ENCODE results near the gene DCUN1D3.
"Not testable (repeated sequence)": the region's sequence is repeated elsewhere in the genome, so short reads cannot be mapped to it uniquely, and the experiment has no call there.

Gene DCUN1D3

DNA sequence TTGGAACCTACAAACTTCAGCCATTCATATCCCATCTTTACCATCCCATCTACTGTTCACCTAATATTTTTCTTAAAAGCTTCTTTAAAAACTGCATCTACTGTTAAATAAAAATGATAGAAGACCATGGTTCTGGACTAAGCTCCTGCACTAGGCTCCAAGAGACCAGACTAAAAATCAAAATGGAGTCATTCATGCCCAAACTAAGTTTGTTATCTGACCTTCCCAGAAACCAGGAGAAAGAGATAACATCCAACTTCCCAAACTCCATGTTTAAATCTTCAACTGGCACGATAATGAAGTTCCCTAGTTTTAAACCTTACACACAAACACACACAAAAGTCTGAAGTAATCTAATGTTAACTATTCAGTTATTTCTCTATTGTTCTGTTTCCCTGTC, 13.8 kb downstream of the DCUN1D3 start:
- DNase-seq = no peak

- no peak for DNase-seq
These were observed 16.0 kb downstream of the DCUN1D3 start for GRCh38 chr16:20884240-20884556.

DNA sequence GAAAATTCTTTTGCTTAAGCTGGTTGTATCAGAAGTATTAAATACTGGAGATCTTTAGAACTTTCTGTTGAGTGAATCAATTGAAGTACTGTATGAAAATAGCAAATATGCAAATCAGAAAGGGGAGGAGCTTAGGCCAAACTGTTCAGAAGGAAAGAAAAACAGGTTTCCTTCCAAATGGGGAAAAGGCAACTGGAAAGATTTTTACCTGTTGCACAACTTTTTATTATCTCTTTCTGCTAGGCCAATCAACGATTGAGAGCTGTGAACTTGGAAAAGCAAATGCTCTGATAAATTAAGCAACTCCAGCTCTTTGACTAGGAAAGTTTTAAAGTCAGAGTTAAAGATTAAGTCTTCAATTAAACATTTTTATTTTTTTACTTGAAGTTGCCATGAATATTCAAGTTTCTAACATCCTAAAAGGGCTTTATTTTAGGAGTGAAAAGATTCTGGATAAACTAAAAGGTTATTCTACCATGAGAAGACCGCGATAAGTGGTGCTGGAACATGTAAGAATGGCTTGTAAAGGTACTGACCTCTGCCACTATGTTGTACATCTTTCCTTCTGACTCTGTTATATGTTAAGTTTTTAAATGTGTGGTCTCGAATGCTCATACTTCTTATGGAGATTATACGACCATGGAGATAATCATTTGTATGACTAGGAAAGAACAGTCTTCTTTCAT, 16.5 kb downstream of the DCUN1D3 start:
- DNase-seq = no peak

- no peak for DNase-seq
These were observed 18.7 kb downstream of the DCUN1D3 start for GRCh38 chr16:20881503-20881878.

- DNase-seq = no peak
These were observed 19.2 kb downstream of the DCUN1D3 start for GRCh38 chr16:20880867-20881502.

DNA sequence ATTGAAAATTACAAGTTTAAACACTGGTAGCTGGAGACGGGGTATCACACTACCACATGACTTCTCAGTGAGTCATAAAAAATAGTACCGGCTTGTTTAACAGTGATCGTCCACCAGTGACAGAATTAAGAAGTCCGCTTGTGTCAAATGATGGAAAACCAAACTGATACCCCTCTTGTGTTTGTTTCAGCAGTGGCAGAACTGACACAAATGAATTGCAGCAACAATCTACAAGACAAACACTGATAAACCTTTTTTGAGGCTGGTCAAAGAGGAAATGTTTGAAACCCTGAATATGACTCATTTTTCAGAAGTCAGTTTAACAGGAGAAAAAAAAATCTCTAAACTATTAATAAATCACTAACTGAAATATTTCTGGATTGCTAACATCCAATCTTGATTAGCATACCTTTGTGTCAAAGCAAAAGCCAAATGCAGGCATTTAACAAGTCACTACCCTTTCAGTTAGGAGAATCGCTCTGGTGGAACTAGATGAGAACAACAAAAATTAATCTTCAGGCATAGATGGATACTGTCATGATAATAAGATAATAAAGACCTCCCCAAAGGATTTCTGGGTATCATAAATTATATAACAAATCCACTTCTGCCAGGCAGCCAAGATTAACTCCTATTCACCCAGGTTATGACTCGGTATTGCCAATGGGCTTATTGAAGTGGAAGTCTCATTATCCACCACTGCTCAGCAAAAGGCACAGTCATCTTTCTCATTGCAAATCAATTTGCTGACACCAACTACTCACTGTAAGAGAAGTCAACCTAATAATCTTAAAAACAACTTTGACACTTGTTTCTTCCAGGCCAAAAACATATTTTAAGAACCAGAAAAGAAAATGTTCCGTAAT, 20.8 kb downstream of the DCUN1D3 start:
- DNase-seq = no peak

DNA sequence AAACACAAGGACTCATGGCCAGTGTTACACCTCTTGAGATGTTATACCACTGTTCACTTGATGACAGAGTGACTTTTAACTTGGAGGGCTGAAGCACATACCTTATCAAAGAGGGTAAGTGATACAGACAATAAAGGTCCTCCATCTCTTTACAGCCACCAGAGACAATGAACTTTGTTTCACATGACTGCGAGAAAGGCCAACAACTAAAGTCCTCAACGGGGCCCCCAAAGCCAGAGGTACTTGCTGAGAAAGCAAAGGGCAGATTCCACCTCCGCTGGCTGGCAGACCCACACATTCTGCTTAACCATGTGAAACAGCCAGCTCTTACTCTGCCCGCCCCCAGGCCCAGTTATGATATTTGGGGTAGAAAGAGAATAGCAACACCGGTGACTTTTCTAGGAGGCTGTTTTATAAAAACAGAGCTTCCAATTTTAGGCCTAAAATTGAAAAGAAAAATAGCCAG, 21.4 kb downstream of the DCUN1D3 start:
- DNase-seq = no peak

GRCh38 chr16:20875355-20875650, 24.9 kb downstream of the DCUN1D3 start:
- DNase-seq = no peak

DNA sequence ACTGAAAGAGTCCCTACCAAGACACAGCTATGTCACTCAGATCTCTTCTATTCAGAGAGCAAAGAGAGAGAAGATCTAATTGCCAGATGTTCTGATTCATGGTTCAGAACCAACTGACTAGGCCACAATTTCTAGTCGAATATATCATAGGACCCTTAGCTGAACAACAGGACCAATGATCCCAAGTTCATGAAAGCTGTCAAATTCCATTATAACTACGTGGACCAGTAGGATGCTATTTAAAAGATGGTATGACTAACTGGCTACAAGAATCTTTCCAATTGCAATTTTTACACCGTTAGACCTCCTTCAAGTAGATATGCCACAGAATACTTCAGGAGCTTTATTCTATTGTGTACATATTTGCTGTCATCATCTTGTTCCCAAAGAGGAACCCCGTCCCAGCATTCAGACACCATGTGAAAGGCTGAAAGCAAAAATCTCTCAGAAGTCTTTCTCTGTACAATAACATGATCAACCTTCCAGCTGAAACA, 26.0 kb downstream of the DCUN1D3 start:
- DNase-seq = no peak

- no peak for DNase-seq
These were observed 26.8 kb downstream of the DCUN1D3 start for GRCh38 chr16:20873331-20873730.

DNA sequence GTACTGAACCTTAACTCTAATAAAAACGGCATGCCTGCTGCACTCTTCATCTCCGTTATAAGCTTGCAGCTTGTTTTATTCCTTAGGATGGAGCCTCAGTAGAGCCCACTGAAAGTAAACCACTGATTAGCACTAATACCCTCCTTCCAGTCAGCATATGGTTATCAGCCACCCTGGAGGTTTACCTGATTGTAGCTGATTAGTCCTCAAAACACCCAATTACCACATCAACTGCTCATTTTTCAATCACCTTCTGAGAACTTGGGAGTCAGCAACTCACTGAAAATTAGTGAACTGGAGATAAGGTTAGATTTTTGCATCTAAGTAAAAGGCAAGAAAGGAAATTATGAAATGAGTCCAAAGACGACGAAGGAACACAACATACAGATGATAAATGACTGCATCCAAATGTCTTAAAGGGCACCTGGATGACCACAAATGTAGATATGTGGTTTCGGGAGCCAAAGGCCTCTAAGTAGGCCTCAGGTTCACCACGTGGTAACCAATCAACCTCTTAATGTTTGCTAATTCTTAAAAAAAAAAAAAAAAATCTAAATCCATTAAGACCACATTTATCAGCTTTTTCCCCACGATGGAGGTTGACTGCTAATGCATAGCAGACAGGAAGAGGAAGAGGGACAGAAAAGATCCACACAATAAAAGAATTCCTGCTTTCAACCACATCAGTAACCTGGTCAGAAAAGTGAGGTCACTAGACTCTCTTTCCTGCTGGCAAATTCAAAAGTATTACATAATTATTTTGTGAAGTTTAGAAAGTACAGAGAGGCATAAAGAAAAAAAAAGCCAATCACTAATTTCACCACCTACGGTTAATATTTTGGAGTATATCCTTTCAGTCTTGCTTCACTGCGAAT, 28.0 kb downstream of the DCUN1D3 start:
- no peak for DNase-seq

- DNase-seq = no peak
These were observed 28.9 kb downstream of the DCUN1D3 start for GRCh38 chr16:20871258-20871657.

GRCh38 chr16:20870122-20870820, 29.9 kb downstream of the DCUN1D3 start:
- no peak for DNase-seq

DNA sequence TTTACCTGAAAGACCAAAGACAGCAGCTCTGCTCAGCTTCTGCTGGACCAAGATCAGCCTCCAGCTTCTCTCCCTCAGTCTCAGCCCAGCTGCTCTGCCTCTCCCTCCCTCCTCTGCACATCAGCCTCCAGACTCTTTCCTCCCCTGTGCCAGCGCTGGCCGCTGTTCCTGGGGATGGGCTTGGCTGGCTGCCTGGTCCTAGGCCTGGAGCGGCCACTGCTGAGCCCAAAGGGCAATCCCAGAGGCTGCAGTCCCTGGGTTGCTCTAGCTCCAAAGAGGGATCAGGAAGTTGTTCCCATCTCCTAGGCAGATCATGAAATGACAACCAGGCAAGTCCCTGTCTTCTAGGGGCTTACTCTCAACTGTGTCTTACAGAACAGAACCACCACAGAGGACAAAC, 31.3 kb downstream of the DCUN1D3 start:
- peak in 1 of 2 experiments; percentile 31 for DNase-seq

DNA sequence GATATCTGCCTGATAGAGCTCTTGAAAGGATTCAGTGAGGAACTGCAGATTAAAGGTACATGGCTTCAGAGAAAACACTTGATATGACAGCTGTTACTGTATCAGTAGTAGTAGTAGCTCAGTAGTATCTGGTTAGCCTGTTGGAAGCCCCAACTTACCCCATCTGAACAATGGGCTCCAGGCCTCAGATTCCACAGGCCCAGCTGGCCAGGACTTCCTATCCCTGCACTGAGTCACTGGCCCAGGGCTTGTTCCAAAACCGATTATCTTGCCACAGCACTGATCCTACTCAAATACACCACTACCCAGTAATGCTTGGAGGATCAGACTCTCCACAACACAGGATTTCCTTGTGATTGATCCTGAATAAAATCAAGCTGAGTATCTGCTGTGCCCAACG, 32.6 kb downstream of the DCUN1D3 start:
- no peak for DNase-seq

DNA sequence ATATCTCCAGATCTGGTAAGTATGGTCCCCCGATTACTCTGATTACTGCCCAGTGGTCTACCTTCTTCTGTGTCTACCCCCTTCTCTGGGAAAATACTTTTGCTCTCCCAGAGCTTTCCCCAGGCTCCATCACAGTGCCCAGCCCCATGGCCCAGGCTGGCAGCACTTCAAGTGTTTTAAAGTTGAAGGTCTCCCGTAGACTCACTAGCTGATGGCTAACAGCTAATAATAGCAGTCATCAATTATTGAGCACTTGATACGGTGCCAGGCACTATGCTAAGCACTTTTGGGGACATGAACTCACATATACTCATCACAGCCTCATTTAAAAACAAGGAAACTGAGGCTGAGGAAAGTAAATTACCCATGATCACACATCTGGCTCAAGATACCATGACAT, 33.4 kb downstream of the DCUN1D3 start:
- DNase-seq = no peak

GRCh38 chr16:20866145-20866772, 33.9 kb downstream of the DCUN1D3 start:
- DNase-seq = no peak

GRCh38 chr16:20865420-20866131, 34.6 kb downstream of the DCUN1D3 start:
- no peak for DNase-seq

GRCh38 chr16:20864376-20864775, 35.8 kb downstream of the DCUN1D3 start:
- DNase-seq = not testable (repeated sequence)

GRCh38 chr16:20862162-20862960, 37.8 kb downstream of the DCUN1D3 start:
- DNase-seq = no peak

Measured in SHP77 (cell line).